ENCODE measurements around the gene ZNF236. TPM values are rescaled to one million over a fixed set of nuclear protein-coding genes. Genes with fewer than 3 reads are reported as not detected.
A peak's percentile ranks its signal among the peaks of the same experiment; 100 is the strongest.
"Not testable (repeated sequence)": the region's sequence is repeated elsewhere in the genome, so short reads cannot be mapped to it uniquely, and the experiment has no call there.

ZNF236 gene
- total RNA-seq, 2 experiments from 2014 or later = 14.4 to 15.6 TPM

- intact Hi-C loops (cut with micrococcal nuclease) = no loop called here
- peak overlapping the region; percentile 25 for H3K27ac Mint-ChIP-seq
- H3K36me3 Mint-ChIP-seq = peaks cover 10% of the 10 kb centered on the region
- DNase-seq = no peak
- ChIA-PET POLR2A (no interaction called here), CTCF (interaction anchor here (1.8 to 5.5 kb wide), 3 partner anchors 9 to 28 kb away, joined by 5 to 26 read pairs (median 6); no protein-coding TSS in a partner anchor)
- peaks cover 24% of the 10 kb centered on the region for H3K4me1 Mint-ChIP-seq (ENCODE audit: low read depth)
- H3K4me3 Mint-ChIP-seq = no peak overlapping the region
- no peaks in the 10 kb centered on the region for H3K27me3 Mint-ChIP-seq
- H3K9me3 Mint-ChIP-seq = no peaks in the 10 kb centered on the region
These were observed 189.8 kb downstream of the ZNF236 start for GRCh38 chr18:77012120-77012519.

- ChIA-PET CTCF (interaction anchor here (1.0 to 5.5 kb wide), 4 partner anchors 10 to 42 kb away, joined by 3 to 26 read pairs (median 6); no protein-coding TSS in a partner anchor), POLR2A (no interaction called here)
- intact Hi-C loops (cut with micrococcal nuclease) = no loop called here
- Mint-ChIP-seq H3K27me3 (no peaks in the 10 kb centered on the region), H3K36me3 (peaks cover 13% of the 10 kb centered on the region), H3K9me3 (no peaks in the 10 kb centered on the region), H3K27ac (peak overlapping the region; percentile 33), H3K4me1 (ENCODE audit: low read depth) (peaks cover 21% of the 10 kb centered on the region), H3K4me3 (no peak overlapping the region)
- DNase-seq = no peak
These were observed 190.6 kb downstream of the ZNF236 start for GRCh38 chr18:77012806-77013541.

GRCh38 chr18:77013811-77014521, 191.6 kb downstream of the ZNF236 start:
- no peaks in the 10 kb centered on the region for H3K9me3 Mint-ChIP-seq
- peaks cover 14% of the 10 kb centered on the region for H3K36me3 Mint-ChIP-seq
- DNase-seq = no peak
- ChIA-PET POLR2A (no interaction called here), CTCF (interaction anchor here (1.8 to 5.5 kb wide), 3 partner anchors 11 to 30 kb away, joined by 5 to 26 read pairs (median 6); no protein-coding TSS in a partner anchor)
- H3K4me1 Mint-ChIP-seq (ENCODE audit: low read depth) = peaks cover 19% of the 10 kb centered on the region
- intact Hi-C loops (cut with micrococcal nuclease) = no loop called here
- no peak overlapping the region for H3K4me3 Mint-ChIP-seq
- no peak overlapping the region for H3K27ac Mint-ChIP-seq
- H3K27me3 Mint-ChIP-seq = no peaks in the 10 kb centered on the region

- Mint-ChIP-seq H3K9me3 (no peaks in the 10 kb centered on the region), H3K36me3 (peaks cover 16% of the 10 kb centered on the region), H3K27ac (no peak overlapping the region), H3K27me3 (no peaks in the 10 kb centered on the region), H3K4me1 (ENCODE audit: low read depth) (peaks cover 23% of the 10 kb centered on the region), H3K4me3 (no peak overlapping the region)
- intact Hi-C loops (cut with micrococcal nuclease) = no loop called here
- no peak for DNase-seq
- ChIA-PET CTCF (interaction anchor here (0.6 to 5.5 kb wide), 2 partner anchors 12 to 14 kb away, joined by 3 to 26 read pairs; no protein-coding TSS in a partner anchor), POLR2A (no interaction called here)
These were observed 192.2 kb downstream of the ZNF236 start for GRCh38 chr18:77014538-77014937.

- Mint-ChIP-seq H3K36me3 (peaks cover 18% of the 10 kb centered on the region), H3K4me3 (no peak overlapping the region), H3K4me1 (ENCODE audit: low read depth) (peaks cover 24% of the 10 kb centered on the region), H3K27ac (peak overlapping the region; percentile 24), H3K9me3 (no peaks in the 10 kb centered on the region), H3K27me3 (no peaks in the 10 kb centered on the region)
- no peak for DNase-seq
- intact Hi-C loops (cut with micrococcal nuclease) = no loop called here
- POLR2A ChIA-PET = no interaction called here
- CTCF ChIA-PET = interaction anchor here (0.6 to 5.5 kb wide), 2 partner anchors 12 to 15 kb away, joined by 3 to 26 read pairs; no protein-coding TSS in a partner anchor
These were observed 192.8 kb downstream of the ZNF236 start for GRCh38 chr18:77015169-77015568.

- intact Hi-C loops (cut with micrococcal nuclease) = no loop called here
- DNase-seq = no peak
- ChIA-PET POLR2A (no interaction called here), CTCF (no interaction called here)
- peaks cover 24% of the 10 kb centered on the region for H3K4me1 Mint-ChIP-seq (ENCODE audit: low read depth)
- no peaks in the 10 kb centered on the region for H3K27me3 Mint-ChIP-seq
- H3K4me3 Mint-ChIP-seq = no peak overlapping the region
- H3K27ac Mint-ChIP-seq = no peak overlapping the region
- no peaks in the 10 kb centered on the region for H3K9me3 Mint-ChIP-seq
- H3K36me3 Mint-ChIP-seq = peaks cover 18% of the 10 kb centered on the region
These were observed 193.7 kb downstream of the ZNF236 start for GRCh38 chr18:77015771-77016710.

GRCh38 chr18:77016936-77017335, 194.6 kb downstream of the ZNF236 start:
- Mint-ChIP-seq H3K9me3 (no peaks in the 10 kb centered on the region), H3K27ac (no peak overlapping the region), H3K36me3 (peaks cover 21% of the 10 kb centered on the region), H3K4me3 (no peak overlapping the region), H3K27me3 (no peaks in the 10 kb centered on the region), H3K4me1 (ENCODE audit: low read depth) (peaks cover 24% of the 10 kb centered on the region)
- ChIA-PET POLR2A (no interaction called here), CTCF (no interaction called here)
- no peak for DNase-seq
- intact Hi-C loops (cut with micrococcal nuclease) = no loop called here

GRCh38 chr18:77017355-77017754, 195.0 kb downstream of the ZNF236 start:
- no peak overlapping the region for H3K27ac Mint-ChIP-seq
- intact Hi-C loops (cut with micrococcal nuclease) = no loop called here
- no peaks in the 10 kb centered on the region for H3K9me3 Mint-ChIP-seq
- H3K27me3 Mint-ChIP-seq = no peaks in the 10 kb centered on the region
- H3K4me3 Mint-ChIP-seq = no peak overlapping the region
- H3K36me3 Mint-ChIP-seq = peaks cover 22% of the 10 kb centered on the region
- peaks cover 21% of the 10 kb centered on the region for H3K4me1 Mint-ChIP-seq (ENCODE audit: low read depth)
- DNase-seq = no peak
- ChIA-PET POLR2A (no interaction called here), CTCF (no interaction called here)

- DNase-seq; H3K27ac Mint-ChIP-seq; CTCF ChIA-PET; POLR2A ChIA-PET; H3K4me3 Mint-ChIP-seq; H3K27me3 Mint-ChIP-seq; H3K9me3 Mint-ChIP-seq; intact Hi-C loops (cut with micrococcal nuclease): not testable (repeated sequence)
- H3K4me1 Mint-ChIP-seq (ENCODE audit: low read depth) = peaks cover 19% of the 10 kb centered on the region
- peaks cover 22% of the 10 kb centered on the region for H3K36me3 Mint-ChIP-seq
These were observed 196.3 kb downstream of the ZNF236 start for GRCh38 chr18:77018650-77019049.

- Mint-ChIP-seq H3K27ac (peak overlapping the region; percentile 45), H3K4me1 (ENCODE audit: low read depth) (peaks cover 19% of the 10 kb centered on the region), H3K9me3 (no peaks in the 10 kb centered on the region), H3K36me3 (peaks cover 24% of the 10 kb centered on the region), H3K27me3 (no peaks in the 10 kb centered on the region), H3K4me3 (no peak overlapping the region)
- intact Hi-C loops (cut with micrococcal nuclease) = no loop called here
- no peak for DNase-seq
- CTCF ChIA-PET = no interaction called here
- POLR2A ChIA-PET = no interaction called here
These were observed 197.3 kb downstream of the ZNF236 start for GRCh38 chr18:77019641-77020040.
